Adipocyte (in vitro differentiated cells): ENCODE data around the gene ILKAP.

ENCODE experiments used
- DNase-seq: peaks from one replicate; pipeline ENCODE4 v3.0.0-alpha.2; 2015; ENCODE audit warnings: low read depth
- H3K27me3 ChIP-seq: replicated peaks from 2 replicates; pipeline ENCODE4 v1.7.0; 2013; ENCODE audit warnings: mild to moderate bottlenecking, low read length, moderate library complexity; ENCODE audit not compliant: control insufficient read depth, insufficient read depth
- H3K36me3 ChIP-seq: 2 replicates; pipeline ENCODE4 v1.7.0; 2013; ENCODE audit warnings: low read length, mild to moderate bottlenecking, moderate library complexity; ENCODE audit not compliant: control insufficient read depth, insufficient read depth, severe bottlenecking
- H3K4me1 ChIP-seq: 2 replicates; pipeline ENCODE4 v1.7.0; 2013; ENCODE audit warnings: mild to moderate bottlenecking, low read length, moderate library complexity; ENCODE audit not compliant: control insufficient read depth, insufficient read depth
- H3K4me3 ChIP-seq: 2 replicates; pipeline ENCODE4 v1.7.0; 2013; ENCODE audit warnings: mild to moderate bottlenecking, low read length, moderate library complexity
- H3K9ac ChIP-seq: 2 replicates; pipeline ENCODE4 v1.7.0; 2013; ENCODE audit warnings: mild to moderate bottlenecking, low read length, moderate library complexity
- H3K9me3 ChIP-seq: 2 replicates; pipeline ENCODE4 v1.7.0; 2013; ENCODE audit warnings: mild to moderate bottlenecking, low read length, moderate library complexity; ENCODE audit not compliant: control insufficient read depth

ILKAP gene

GRCh38 chr2:238128061-238128440 lies 75.4 kb downstream of the ILKAP start:
- H3K9ac ChIP-seq = peak overlapping the region; percentile 82
- peaks cover 12% of the 10 kb centered on the region for H3K27me3 ChIP-seq
- no peaks in the 10 kb centered on the region for H3K36me3 ChIP-seq
- DNase-seq = no peak
- H3K9me3 ChIP-seq = no peaks in the 10 kb centered on the region
- H3K4me1 ChIP-seq = peaks cover 3% of the 10 kb centered on the region
- H3K4me3 ChIP-seq = peak overlapping the region; percentile 70

- no peak for DNase-seq
- Histone ChIP-seq H3K36me3 (no peaks in the 10 kb centered on the region), H3K4me1 (peaks cover 3% of the 10 kb centered on the region), H3K27me3 (peaks cover 12% of the 10 kb centered on the region), H3K9me3 (no peaks in the 10 kb centered on the region), H3K4me3 (peak overlapping the region; percentile 70), H3K9ac (peak overlapping the region; percentile 82)
Measured at GRCh38 chr2:238127165-238128060, 76.1 kb downstream of the ILKAP start.

GRCh38 chr2:238126775-238127164 lies 76.7 kb downstream of the ILKAP start:
- Histone ChIP-seq H3K36me3 (no peaks in the 10 kb centered on the region), H3K4me3 (peak overlapping the region; percentile 70), H3K27me3 (peaks cover 16% of the 10 kb centered on the region), H3K9ac (peak overlapping the region; percentile 82), H3K9me3 (no peaks in the 10 kb centered on the region), H3K4me1 (peaks cover 3% of the 10 kb centered on the region)
- DNase-seq = no peak

- H3K27me3 ChIP-seq = peaks cover 16% of the 10 kb centered on the region
- H3K4me1 ChIP-seq = peaks cover 3% of the 10 kb centered on the region
- DNase-seq = no peak
- H3K36me3 ChIP-seq = no peaks in the 10 kb centered on the region
- H3K9ac ChIP-seq = peak overlapping the region; percentile 82
- H3K9me3 ChIP-seq = no peaks in the 10 kb centered on the region
- H3K4me3 ChIP-seq = no peak overlapping the region
Measured at GRCh38 chr2:238126338-238126737, 77.2 kb downstream of the ILKAP start.

GRCh38 chr2:238125127-238125885 lies 78.2 kb downstream of the ILKAP start:
- Histone ChIP-seq H3K9me3 (no peaks in the 10 kb centered on the region), H3K9ac (no peak overlapping the region), H3K36me3 (no peaks in the 10 kb centered on the region), H3K27me3 (peaks cover 23% of the 10 kb centered on the region), H3K4me1 (peaks cover 8% of the 10 kb centered on the region), H3K4me3 (no peak overlapping the region)
- no peak for DNase-seq

- H3K4me1 ChIP-seq = peaks cover 8% of the 10 kb centered on the region
- H3K4me3 ChIP-seq = no peak overlapping the region
- no peaks in the 10 kb centered on the region for H3K36me3 ChIP-seq
- no peak for DNase-seq
- H3K9me3 ChIP-seq = no peaks in the 10 kb centered on the region
- no peak overlapping the region for H3K9ac ChIP-seq
- H3K27me3 ChIP-seq = peaks cover 30% of the 10 kb centered on the region
Measured at GRCh38 chr2:238124488-238125126, 78.9 kb downstream of the ILKAP start.

- peaks cover 8% of the 10 kb centered on the region for H3K4me1 ChIP-seq
- H3K36me3 ChIP-seq = no peaks in the 10 kb centered on the region
- H3K9me3 ChIP-seq = no peaks in the 10 kb centered on the region
- no peak overlapping the region for H3K4me3 ChIP-seq
- H3K9ac ChIP-seq = no peak overlapping the region
- no peak for DNase-seq
- H3K27me3 ChIP-seq = peaks cover 34% of the 10 kb centered on the region
Measured at GRCh38 chr2:238123991-238124470, 79.5 kb downstream of the ILKAP start.

- Histone ChIP-seq H3K9me3 (no peaks in the 10 kb centered on the region), H3K4me1 (peaks cover 8% of the 10 kb centered on the region), H3K27me3 (peaks cover 40% of the 10 kb centered on the region), H3K9ac (no peak overlapping the region), H3K36me3 (no peaks in the 10 kb centered on the region), H3K4me3 (no peak overlapping the region)
- no peak for DNase-seq
Measured at GRCh38 chr2:238123218-238123971, 80.1 kb downstream of the ILKAP start.

GRCh38 chr2:238122287-238123217 lies 80.9 kb downstream of the ILKAP start:
- Histone ChIP-seq H3K36me3 (no peaks in the 10 kb centered on the region), H3K27me3 (peaks cover 49% of the 10 kb centered on the region), H3K4me1 (peaks cover 8% of the 10 kb centered on the region), H3K9me3 (no peaks in the 10 kb centered on the region), H3K9ac (no peak overlapping the region), H3K4me3 (no peak overlapping the region)
- DNase-seq = no peak
